HepG2 (cell line): ENCODE results near the gene CABLES1. TPM values are rescaled to one million over a fixed set of nuclear protein-coding genes. Genes with fewer than 3 reads are reported as not detected.

ENCODE experiments used
- CBX5 ChIP-seq: sonication (generic); formaldehyde crosslinking; IDR thresholded peaks from 2 replicates; pipeline ENCODE4 v1.4.0; 2020; ENCODE audit warnings: missing genetic modification reagents, borderline replicate concordance
- GPBP1L1 ChIP-seq: sonication (generic); formaldehyde crosslinking; IDR thresholded peaks from 2 replicates; pipeline ENCODE4 v1.5.0; 2020; ENCODE audit warnings: mild to moderate bottlenecking, missing genetic modification reagents
- HMG20B ChIP-seq: conservative IDR thresholded peaks from 2 replicates; pipeline ENCODE4 v1.6.1; 2016; ENCODE audit warnings: missing genetic modification reagents, missing compliant biosample characterization
- HOXA3 ChIP-seq: sonication (generic); formaldehyde crosslinking; IDR thresholded peaks from 2 replicates; pipeline ENCODE4 v1.5.0; 2020; ENCODE audit warnings: missing genetic modification reagents
- MEF2D ChIP-seq: sonication (generic); formaldehyde crosslinking; IDR thresholded peaks from 2 replicates; pipeline ENCODE4 v1.5.1; 2020; ENCODE audit warnings: mild to moderate bottlenecking, missing genetic modification reagents
- MXD3 ChIP-seq: IDR thresholded peaks from 2 replicates; pipeline ENCODE4 v1.6.1; 2016; ENCODE audit warnings: mild to moderate bottlenecking, missing biosample characterization, missing genetic modification reagents
- NFYC ChIP-seq: IDR thresholded peaks from 2 replicates; pipeline ENCODE4 v1.6.1; 2016; ENCODE audit warnings: missing genetic modification reagents, missing compliant biosample characterization
- POLR2AphosphoS5 ChIP-seq: IDR thresholded peaks from 2 replicates; pipeline ENCODE4 v1.6.1; 2012; ENCODE audit warnings: low read depth, low read length
- REPIN1 ChIP-seq: sonication (generic); formaldehyde crosslinking; IDR thresholded peaks from 2 replicates; pipeline ENCODE4 v1.8.0; 2022; ENCODE audit warnings: missing genetic modification reagents, low read depth, mild to moderate bottlenecking, borderline replicate concordance
- SCMH1 ChIP-seq: sonication (generic); formaldehyde crosslinking; IDR thresholded peaks from 2 replicates; pipeline ENCODE4 v1.9.0; 2021; ENCODE audit warnings: missing genetic modification reagents, mild to moderate bottlenecking, borderline replicate concordance
- STAG1 ChIP-seq: sonication (generic); formaldehyde crosslinking; IDR thresholded peaks from 2 replicates; pipeline ENCODE4 v1.4.0; 2020; ENCODE audit warnings: missing genetic modification reagents
- TP53 ChIP-seq: sonication (generic); formaldehyde crosslinking; conservative IDR thresholded peaks from 2 replicates; pipeline ENCODE4 v1.4.0; 2020; ENCODE audit warnings: missing genetic modification reagents
- XRCC5 ChIP-seq: fragments of 200-400 bp; formaldehyde crosslinking; optimal IDR thresholded peaks from 2 replicates; pipeline ENCODE3; 2017; ENCODE audit warnings: mild to moderate bottlenecking, low read length
- YEATS4 ChIP-seq: sonication (generic); formaldehyde crosslinking; IDR thresholded peaks from 2 replicates; pipeline ENCODE4 v1.4.0; 2020; ENCODE audit warnings: missing genetic modification reagents, borderline replicate concordance
- ZFP36 ChIP-seq: fragments of 150-350 bp; IDR thresholded peaks from 2 replicates; pipeline ENCODE4 v1.6.1; 2018; ENCODE audit warnings: borderline replicate concordance, low read length, low read depth; ENCODE audit not compliant: partially characterized antibody
- ZNF263 ChIP-seq: sonication (generic); formaldehyde crosslinking; IDR thresholded peaks from 2 replicates; pipeline ENCODE4 v1.4.0; 2020; ENCODE audit warnings: missing genetic modification reagents
- ZNF484 ChIP-seq: sonication (generic); formaldehyde crosslinking; IDR thresholded peaks from 2 replicates; pipeline ENCODE4 v1.5.1; 2020; ENCODE audit warnings: mild to moderate bottlenecking, low read depth, missing genetic modification reagents, borderline replicate concordance
- polyA plus RNA-seq, 8 experiments: library from polyadenylated mRNA; depleted of rRNA in 3 of 8; stranded (reverse) in 7 of 8; unstranded in 1 of 8; fragments of >200 nt; fragmentation: Illumina TruSeq in 4 of 8; extraction: Trizol in 4 of 8; gene quantifications; 2 replicates each; pipeline versions ENCODE4 v1.2.1 to v1.2.3, GENCODE V29; 2011 to 2016; ENCODE audit warnings: low read depth in 4 of 8, missing spikeins in 1 of 8, mixed read lengths in 1 of 8; ENCODE audit not compliant: insufficient read depth in 1 of 8
- total RNA-seq, 5 experiments: library from RNA; depleted of rRNA; stranded (reverse); fragments of >200 nt; fragmentation: Illumina TruSeq; extraction: Trizol; gene quantifications; 2 replicates each; pipeline ENCODE4 v1.2.3, GENCODE V29; 2016; ENCODE audit warnings: low read depth in 1 of 5
- TF ChIP-seq, protein P1 (sequence below): sonication (generic); formaldehyde crosslinking; IDR thresholded peaks from 2 replicates; pipeline ENCODE4 v1.5.0; 2020; ENCODE audit warnings: missing genetic modification reagents, mild to moderate bottlenecking, borderline replicate concordance

Gene CABLES1
- total and polyA plus RNA-seq, 2 of the 13 experiments (the other 11 are each of a cell fraction or from before 2014, with no cell fraction given): 14.7 to 25.8 TPM

DNA sequence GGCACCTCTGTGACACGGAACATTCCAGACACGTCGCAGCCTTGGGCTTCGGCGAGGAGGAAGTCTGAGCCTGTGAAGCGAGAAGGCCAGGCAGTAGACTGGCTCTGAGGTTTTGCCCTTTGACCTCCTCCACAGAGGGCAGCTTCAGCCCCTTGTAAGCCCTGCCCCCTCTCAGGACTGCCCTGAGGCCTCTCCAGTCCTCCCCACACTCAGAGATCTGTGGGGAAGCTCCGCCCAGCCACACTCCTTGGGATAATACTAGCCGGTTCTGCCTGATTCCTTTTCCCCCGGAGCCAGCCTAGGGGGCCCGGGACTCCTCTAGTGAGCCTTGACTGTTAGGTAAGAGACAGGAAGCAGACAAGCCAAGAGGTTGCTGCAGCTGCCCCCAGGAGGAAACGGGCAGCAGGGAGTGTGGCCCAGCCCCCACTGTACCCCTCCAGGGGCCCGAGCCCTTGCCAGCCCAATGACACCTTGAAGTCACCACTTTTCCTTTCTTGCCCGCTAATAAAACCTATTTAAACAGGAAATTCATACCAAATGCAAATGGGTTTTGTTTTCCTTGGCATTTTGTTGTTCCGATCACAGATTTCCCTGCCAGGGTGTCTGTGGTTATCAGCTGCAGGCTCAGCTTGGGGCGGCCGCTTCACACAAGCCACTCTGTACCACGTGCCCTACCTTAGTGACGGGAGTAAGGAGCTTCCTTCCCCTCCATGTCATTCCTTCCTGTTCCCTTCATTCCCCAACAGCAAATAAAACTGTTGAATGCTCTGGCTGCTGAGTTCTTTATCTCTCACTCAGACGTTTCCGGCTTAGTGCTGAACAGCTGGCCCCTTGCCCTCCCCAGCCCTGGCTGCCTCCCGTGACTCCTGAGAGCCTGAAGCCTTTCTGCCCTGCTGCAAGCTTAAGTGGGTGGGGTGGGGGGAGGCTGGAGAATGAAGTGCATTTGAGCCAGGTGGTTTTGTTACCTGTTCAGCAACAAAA, 124.7 kb downstream of the CABLES1 start (continued):
- no peak for TF ChIP-seq SCMH1 (CRISPR knock-in tag)
- TF ChIP-seq, protein P1, sequence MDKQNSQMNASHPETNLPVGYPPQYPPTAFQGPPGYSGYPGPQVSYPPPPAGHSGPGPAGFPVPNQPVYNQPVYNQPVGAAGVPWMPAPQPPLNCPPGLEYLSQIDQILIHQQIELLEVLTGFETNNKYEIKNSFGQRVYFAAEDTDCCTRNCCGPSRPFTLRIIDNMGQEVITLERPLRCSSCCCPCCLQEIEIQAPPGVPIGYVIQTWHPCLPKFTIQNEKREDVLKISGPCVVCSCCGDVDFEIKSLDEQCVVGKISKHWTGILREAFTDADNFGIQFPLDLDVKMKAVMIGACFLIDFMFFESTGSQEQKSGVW (CRISPR knock-in tag): no peak
- TF ChIP-seq POLR2AphosphoS5: no peak
- no peak for TF ChIP-seq ZNF484 (CRISPR knock-in tag)
- peak; percentile 61 for TF ChIP-seq XRCC5
- peak; percentile 20; the same call in 1 of the 2 replicates for TF ChIP-seq MEF2D (CRISPR knock-in tag)
- TF ChIP-seq HMG20B (CRISPR knock-in tag): no peak
- peak; percentile 50 for TF ChIP-seq HOXA3 (CRISPR knock-in tag)
- TF ChIP-seq ZFP36: no peak
- peak; percentile 36; the same call in 1 of the 2 replicates for TF ChIP-seq YEATS4 (CRISPR knock-in tag)
- peak; percentile 77 for TF ChIP-seq ZNF263 (CRISPR knock-in tag)
- no peak for TF ChIP-seq GPBP1L1 (CRISPR knock-in tag)
- no peak for TF ChIP-seq MXD3 (CRISPR knock-in tag)
- no peak for TF ChIP-seq NFYC (CRISPR knock-in tag)
- TF ChIP-seq REPIN1 (CRISPR knock-in tag): 0 out of 2 replicates have a peak, but pooled peaks have one; percentile 22
- TF ChIP-seq STAG1 (CRISPR knock-in tag): no peak; the same call in 1 of the 2 replicates
- TF ChIP-seq CBX5: no peak
- TF ChIP-seq TP53: no peak
